Neuronal stem cell (in vitro differentiated cells): ENCODE measurements around the gene TSPYL1.
"Not testable (repeated sequence)": the region's sequence is repeated elsewhere in the genome, so short reads cannot be mapped to it uniquely, and the experiment has no call there.

Source experiments
- DNase-seq: peaks from one replicate; pipeline ENCODE4 v3.0.0-alpha.2; 2013; ENCODE audit warnings: low spot score
- H2AFZ ChIP-seq: one replicate; pipeline ENCODE4 v1.6.1; 2013; ENCODE audit warnings: mild to moderate bottlenecking, low read length, inconsistent platforms
- H2AK5ac ChIP-seq: 2 replicates; pipeline ENCODE4 v1.6.1; 2013; ENCODE audit warnings: low read depth, mild to moderate bottlenecking, inconsistent platforms, low read length, moderate library complexity, mixed read lengths
- H2BK120ac ChIP-seq: 2 replicates; pipeline ENCODE4 v1.6.1; 2013; ENCODE audit warnings: low read depth, mild to moderate bottlenecking, inconsistent platforms, low read length, moderate library complexity, mixed read lengths
- H2BK12ac ChIP-seq: one replicate; pipeline ENCODE4 v1.6.1; 2013; ENCODE audit warnings: low read length, inconsistent platforms
- H2BK15ac ChIP-seq: 2 replicates; pipeline ENCODE4 v1.6.1; 2013; ENCODE audit warnings: mild to moderate bottlenecking, low read length, inconsistent platforms, mixed read lengths
- H2BK5ac ChIP-seq: one replicate; pipeline ENCODE4 v1.6.1; 2013; ENCODE audit warnings: inconsistent platforms, mild to moderate bottlenecking, low read length, moderate library complexity
- H3K14ac ChIP-seq: one replicate; pipeline ENCODE4 v1.6.1; 2013; ENCODE audit warnings: low read length, inconsistent platforms
- H3K18ac ChIP-seq: 2 replicates; pipeline ENCODE4 v1.6.1; 2013; ENCODE audit warnings: low read length, inconsistent platforms
- H3K23ac ChIP-seq: 2 replicates; pipeline ENCODE4 v1.6.1; 2013; ENCODE audit warnings: low read depth, mild to moderate bottlenecking, mixed read lengths, low read length, inconsistent platforms; ENCODE audit not compliant: poor library complexity
- H3K27ac ChIP-seq: replicated peaks from 3 replicates; pipeline ENCODE4 v1.5.1; 2013; ENCODE audit warnings: low read length, inconsistent platforms
- H3K27me3 ChIP-seq, 3 experiments: 2 replicates each; pipeline ENCODE4 v1.6.1; 2013; ENCODE audit warnings: low read length in 3 of 3, mild to moderate bottlenecking in 2 of 3, inconsistent platforms in 1 of 3, low read depth in 1 of 3, mixed read lengths in 1 of 3, moderate library complexity in 1 of 3; ENCODE audit not compliant: control insufficient read depth in 3 of 3, insufficient read depth in 3 of 3
- H3K36me3 ChIP-seq, 2 donors: replicated peaks in 1 of 2; 2 replicates each; pipeline ENCODE4 v1.6.1; 2013; ENCODE audit warnings: low read length in 2 of 2; ENCODE audit not compliant: control insufficient read depth in 2 of 2, insufficient read depth in 2 of 2
- H3K4ac ChIP-seq: 2 replicates; pipeline ENCODE4 v1.6.1; 2013; ENCODE audit warnings: inconsistent platforms, mild to moderate bottlenecking, low read length, moderate library complexity
- H3K4me1 ChIP-seq, 2 donors: 1 replicate in 1 of 2; 2 replicates in 1 of 2; pipeline ENCODE4 v1.6.1; 2013; ENCODE audit warnings: low read length in 2 of 2, low read depth in 1 of 2; ENCODE audit not compliant: control insufficient read depth in 2 of 2, insufficient read depth in 1 of 2
- H3K4me2 ChIP-seq: one replicate; pipeline ENCODE4 v1.6.1; 2013; ENCODE audit warnings: mild to moderate bottlenecking, low read length, inconsistent platforms; ENCODE audit not compliant: insufficient read depth, poor library complexity, severe bottlenecking
- H3K4me3 ChIP-seq, 2 donors: 2 replicates each; pipeline ENCODE4 v1.5.1; 2013; ENCODE audit warnings: low read length in 2 of 2, mild to moderate bottlenecking in 2 of 2, inconsistent platforms in 1 of 2, moderate library complexity in 1 of 2
- H3K79me1 ChIP-seq: one replicate; pipeline ENCODE4 v1.6.1; 2013; ENCODE audit warnings: low read depth, mild to moderate bottlenecking, inconsistent platforms, low read length, moderate library complexity
- H3K9ac ChIP-seq: one replicate; pipeline ENCODE4 v1.6.1; 2013; ENCODE audit warnings: mild to moderate bottlenecking, low read depth, low read length, inconsistent platforms; ENCODE audit not compliant: poor library complexity
- H3K9me3 ChIP-seq, 2 donors: replicated peaks in 1 of 2; 2 replicates each; pipeline versions ENCODE3 to v1.6.1; 2013; ENCODE audit warnings: low read length in 2 of 2, mild to moderate bottlenecking in 2 of 2, inconsistent platforms in 1 of 2, low read depth in 1 of 2, mixed read lengths in 1 of 2, moderate library complexity in 1 of 2; ENCODE audit not compliant: control insufficient read depth in 2 of 2, insufficient read depth in 1 of 2
- H4K8ac ChIP-seq: one replicate; pipeline ENCODE4 v1.6.1; 2013; ENCODE audit warnings: low read depth, mild to moderate bottlenecking, inconsistent platforms, low read length, moderate library complexity
- H4K91ac ChIP-seq: one replicate; pipeline ENCODE4 v1.6.1; 2013; ENCODE audit warnings: low read length, low read depth, mild to moderate bottlenecking, inconsistent platforms; ENCODE audit not compliant: poor library complexity
- WGBS, 2 donors: extraction: QIAGEN DNeasy Blood & Tissue Kit; methylation state at CpG; one replicate each; pipeline ENCODE4 v1.1.7; 2013; ENCODE audit warnings: missing lambda C conversion rate in 2 of 2, mixed read lengths in 1 of 2; ENCODE audit not compliant: insufficient read length in 2 of 2, insufficient replicate concordance in 1 of 2; ENCODE audit errors: extremely low coverage in 2 of 2; 5-methylcytosine and 5-hydroxymethylcytosine counted together

TSPYL1 gene

DNA sequence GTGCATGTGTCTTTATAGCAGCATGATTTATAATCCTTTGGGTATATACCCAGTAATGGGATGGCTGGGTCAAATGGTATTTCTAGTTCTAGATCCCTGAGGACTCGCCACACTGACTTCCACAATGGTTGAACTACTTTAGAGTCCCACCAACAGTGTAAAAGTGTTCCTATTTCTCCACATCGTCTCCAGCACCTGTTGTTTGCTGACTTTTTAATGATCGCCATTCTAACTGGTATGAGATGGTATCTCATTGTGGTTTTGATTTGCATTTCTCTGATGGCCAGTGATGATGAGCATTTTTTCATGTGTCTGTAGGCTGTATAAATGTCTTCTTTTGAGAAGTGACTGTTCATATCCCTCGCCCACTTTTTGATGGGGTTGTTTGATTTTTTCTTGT, 5.3 kb upstream of the TSPYL1 start:
- H3K79me1 ChIP-seq, H3K4me1 ChIP-seq, H3K4ac ChIP-seq, H3K27me3 ChIP-seq, H2BK120ac ChIP-seq, H3K36me3 ChIP-seq, H3K27ac ChIP-seq, H2BK5ac ChIP-seq, H3K4me3 ChIP-seq, H3K14ac ChIP-seq, H3K23ac ChIP-seq, H2AFZ ChIP-seq, H3K4me2 ChIP-seq, H2AK5ac ChIP-seq, H2BK12ac ChIP-seq, H2BK15ac ChIP-seq, H4K8ac ChIP-seq, DNase-seq, H3K9me3 ChIP-seq, H4K91ac ChIP-seq, H3K9ac ChIP-seq, H3K18ac ChIP-seq: not testable (repeated sequence)
- WGBS, 2 donors, result no CpG with 5 or more reads among the region's 4 CpGs

DNA sequence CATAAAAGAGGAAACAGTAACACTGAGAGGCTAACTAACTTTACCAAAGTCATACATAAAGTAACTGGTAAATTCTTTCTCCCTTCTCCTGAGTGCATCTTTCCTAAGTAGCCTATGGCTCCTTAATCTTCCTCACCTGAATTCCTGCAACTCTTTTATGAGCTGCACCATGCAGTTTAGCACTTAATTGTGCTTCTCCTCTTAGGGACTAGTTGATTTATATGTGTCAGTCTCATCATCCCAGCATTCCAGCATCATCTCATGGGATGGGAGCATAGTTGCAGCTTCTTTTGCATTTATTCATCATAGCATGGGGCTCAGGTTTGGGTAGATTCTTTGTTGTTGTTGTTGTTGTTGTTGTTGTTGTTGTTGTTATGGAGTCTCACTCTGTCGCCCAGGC, 3.5 kb upstream of the TSPYL1 start:
- Histone ChIP-seq H2BK12ac (no peak overlapping the region), H3K79me1 (peaks cover 5% of the 10 kb centered on the region), H3K23ac (no peak overlapping the region), H2AFZ (no peak overlapping the region), H2BK15ac (no peak overlapping the region), H3K9me3 (peaks cover 0 to under 1% of the 10 kb centered on the region in 2 donors), H3K27ac (no peak overlapping the region), H3K4me1 (peaks cover 5 to 12% of the 10 kb centered on the region in 2 donors), H2AK5ac (no peak overlapping the region), H3K4me3 (no peak overlapping the region), H3K27me3 (no peaks in the 10 kb centered on the region), H3K18ac (no peak overlapping the region), H3K9ac (no peak overlapping the region), H2BK120ac (no peak overlapping the region), H4K8ac (no peak overlapping the region), H3K4ac (no peak overlapping the region), H3K14ac (no peak overlapping the region), H2BK5ac (no peak overlapping the region), H3K4me2 (no peak overlapping the region), H4K91ac (no peak overlapping the region), H3K36me3 (peaks cover 1 to 6% of the 10 kb centered on the region in 2 donors)
- DNase-seq, result no peak
- WGBS, 2 donors, result no CpG with 5 or more reads among the region's 1 CpG

DNA sequence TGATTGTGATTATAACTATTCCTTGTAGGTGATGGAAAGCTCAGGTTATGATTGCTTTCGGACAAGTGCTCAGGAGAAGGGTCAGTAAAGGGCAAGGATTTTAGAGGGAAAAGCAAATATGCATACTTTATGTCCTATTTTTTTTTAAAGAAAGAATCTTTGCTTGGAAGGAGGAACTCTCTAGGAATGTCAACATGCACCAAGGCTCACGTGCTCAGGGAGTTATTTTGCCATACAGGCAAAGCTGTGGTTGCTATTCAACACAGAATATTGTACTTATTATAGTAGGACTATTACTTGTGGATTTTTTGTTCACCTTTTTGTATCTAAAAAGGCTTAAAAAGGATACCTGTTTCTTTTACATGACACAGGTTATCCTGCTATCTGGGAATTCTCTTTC, 3.0 kb upstream of the TSPYL1 start:
- Histone ChIP-seq H4K91ac (no peak overlapping the region), H2BK15ac (no peak overlapping the region), H3K4ac (no peak overlapping the region), H2BK12ac (no peak overlapping the region), H3K14ac (no peak overlapping the region), H3K18ac (no peak overlapping the region), H2AK5ac (no peak overlapping the region), H3K27me3 (no peaks in the 10 kb centered on the region), H3K4me2 (no peak overlapping the region), H4K8ac (no peak overlapping the region), H2BK120ac (no peak overlapping the region), H3K36me3 (peaks cover 5 to 11% of the 10 kb centered on the region in 2 donors), H3K9me3 (peaks cover 0 to 5% of the 10 kb centered on the region in 2 donors), H3K4me1 (peaks cover 9 to 16% of the 10 kb centered on the region in 2 donors), H3K79me1 (peaks cover 5% of the 10 kb centered on the region), H2BK5ac (no peak overlapping the region), H2AFZ (no peak overlapping the region), H3K27ac (no peak overlapping the region), H3K23ac (no peak overlapping the region), H3K9ac (no peak overlapping the region), H3K4me3 (no peak overlapping the region)
- WGBS, 2 donors, result no CpG with 5 or more reads among the region's 2 CpGs
- DNase-seq, result no peak

DNA sequence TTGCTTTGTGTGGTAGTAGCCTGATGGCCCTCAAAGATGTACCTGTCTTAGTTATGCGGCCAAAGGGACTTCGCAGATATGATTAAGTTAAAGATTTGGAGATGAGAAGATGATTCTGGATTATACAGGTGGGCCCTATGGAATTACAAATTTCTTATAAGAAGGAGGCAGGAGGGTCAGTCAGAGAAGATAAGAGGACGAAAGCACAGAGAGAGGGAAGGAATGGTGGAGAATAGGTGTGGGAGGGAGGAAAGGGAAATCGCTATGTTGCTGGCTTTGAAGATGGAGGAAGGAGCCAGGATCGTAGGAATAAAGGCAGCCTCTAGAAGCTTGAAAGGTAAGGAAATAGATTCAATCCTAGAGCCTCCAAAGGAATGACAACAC, 1.2 kb upstream of the TSPYL1 start:
- Histone ChIP-seq H3K18ac (no peak overlapping the region), H3K4me3 (peak overlapping the region in 1 of 2 donors; percentile 86)

More for the DNA sequence above, 1.2 kb upstream of the TSPYL1 start:
- Histone ChIP-seq H3K9ac (no peak overlapping the region), H2AK5ac (no peak overlapping the region), H2BK120ac (no peak overlapping the region), H4K8ac (no peak overlapping the region), H3K9me3 (peaks cover 0 to 5% of the 10 kb centered on the region in 2 donors), H3K4me1 (peaks cover 9 to 28% of the 10 kb centered on the region in 2 donors), H3K4ac (no peak overlapping the region), H3K27ac (no peak overlapping the region), H4K91ac (no peak overlapping the region), H3K36me3 (peaks cover 5 to 27% of the 10 kb centered on the region in 2 donors), H3K23ac (no peak overlapping the region), H3K27me3 (no peaks in the 10 kb centered on the region), H3K14ac (no peak overlapping the region), H3K4me2 (no peak overlapping the region), H2AFZ (peak overlapping the region; percentile 92), H2BK5ac (no peak overlapping the region), H2BK15ac (no peak overlapping the region), H2BK12ac (no peak overlapping the region), H3K79me1 (peaks cover 5% of the 10 kb centered on the region)
- DNase-seq, result no peak
- 100% methylated on average over 1 of the region's 5 CpGs; no CpG with 5 or more reads in 1 of the 2 donors for WGBS, 2 donors
